Karpas-422 (cell line): ENCODE results near the gene GPR162. TPM values are rescaled to one million over a fixed set of nuclear protein-coding genes. Genes with fewer than 3 reads are reported as not detected.
"Not testable (repeated sequence)": the region's sequence is repeated elsewhere in the genome, so short reads cannot be mapped to it uniquely, and the experiment has no call there.

Experiments used
- DNase-seq: peaks from one replicate; pipeline ENCODE4 v3.0.0-alpha.2; 2015
- H2AFZ ChIP-seq: fragments of 200-600 bp; sonication (generic); 2 replicates; pipeline ENCODE4 v1.6.1; 2014; ENCODE audit warnings: antibody characterized with exemption, low read length, mixed read lengths
- H3K27ac ChIP-seq: fragments of 200-600 bp; sonication (generic); 2 replicates; pipeline ENCODE4 v1.5.1; 2014; ENCODE audit warnings: mild to moderate bottlenecking, low read length, moderate library complexity
- H3K27me3 ChIP-seq: fragments of 200-600 bp; sonication (generic); 2 replicates; pipeline ENCODE4 v1.6.1; 2014; ENCODE audit warnings: low read length, mixed read lengths
- H3K36me3 ChIP-seq: fragments of 200-600 bp; sonication (generic); 2 replicates; pipeline ENCODE4 v1.6.1; 2014; ENCODE audit warnings: low read length, mixed read lengths; ENCODE audit not compliant: insufficient read depth
- H3K4me1 ChIP-seq: fragments of 200-600 bp; sonication (generic); 2 replicates; pipeline ENCODE4 v1.6.1; 2014; ENCODE audit warnings: mild to moderate bottlenecking, low read length, mixed read lengths
- H3K4me2 ChIP-seq: fragments of 200-600 bp; sonication (generic); 2 replicates; pipeline ENCODE4 v1.6.1; 2014; ENCODE audit warnings: low read length, low read depth, mild to moderate bottlenecking; ENCODE audit not compliant: poor library complexity, severe bottlenecking
- H3K4me3 ChIP-seq: fragments of 200-600 bp; sonication (generic); 2 replicates; pipeline ENCODE4 v1.5.1; 2014; ENCODE audit warnings: mild to moderate bottlenecking, antibody characterized with exemption, low read length, mixed read lengths
- H3K79me2 ChIP-seq: fragments of 200-600 bp; sonication (generic); 2 replicates; pipeline ENCODE4 v1.6.1; 2014; ENCODE audit warnings: mild to moderate bottlenecking, low read length, mixed read lengths
- H3K9ac ChIP-seq: fragments of 200-600 bp; sonication (generic); 2 replicates; pipeline ENCODE4 v1.6.0; 2014; ENCODE audit warnings: low read length
- H3K9me2 ChIP-seq: fragments of 200-600 bp; sonication (generic), shearing (Covaris generic); replicated peaks from 2 replicates; pipeline ENCODE4 v1.6.0; 2014; ENCODE audit warnings: mild to moderate bottlenecking, low read length, moderate library complexity; ENCODE audit not compliant: insufficient read depth
- H3K9me3 ChIP-seq: fragments of 300-700, 200-600 bp; sonication (generic); 2 replicates; pipeline ENCODE4 v1.6.1; 2014; ENCODE audit warnings: low read length, mixed read lengths
- H4K20me1 ChIP-seq: fragments of 200-600 bp; sonication (generic); 2 replicates; pipeline ENCODE4 v1.6.1; 2014; ENCODE audit warnings: mild to moderate bottlenecking, antibody characterized with exemption, low read length, low read depth; ENCODE audit not compliant: insufficient read depth
- total RNA-seq: library from RNA; depleted of rRNA; stranded (reverse); fragments of >200 nt; shearing (Covaris generic); gene quantifications from 2 replicates; pipeline ENCODE4 v1.2.3, GENCODE V29; 2014; ENCODE audit warnings: low replicate concordance

GPR162 gene
- total RNA-seq, 1 experiment from 2014 or later, result not detected

DNA sequence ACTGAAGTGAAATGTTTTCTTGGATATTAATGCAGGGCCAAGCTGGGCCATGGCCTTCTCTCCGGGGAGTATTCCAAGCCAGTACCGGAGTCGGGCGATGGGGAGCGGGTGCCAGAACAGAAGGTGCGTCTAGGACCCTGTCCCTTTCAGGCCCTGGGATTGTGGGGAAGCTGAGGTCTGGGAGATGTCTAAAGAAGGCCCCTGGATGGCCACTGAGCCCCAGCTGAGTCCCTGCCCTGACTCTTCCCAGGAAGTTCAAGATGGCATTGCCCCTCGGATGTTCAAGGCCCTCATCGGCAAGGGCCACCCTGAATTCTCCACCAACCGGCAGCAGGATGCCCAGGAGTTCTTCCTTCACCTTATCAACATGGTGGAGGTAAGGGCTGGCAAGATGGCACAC lies 38.5 kb downstream of the GPR162 start:
- Histone ChIP-seq H3K36me3 (peaks cover 28% of the 10 kb centered on the region; the same call in 1 of the 2 replicates), H3K79me2 (peaks cover 2% of the 10 kb centered on the region; the same call in 1 of the 2 replicates), H3K27me3 (no peaks in the 10 kb centered on the region), H4K20me1 (no peaks in the 10 kb centered on the region), H3K9me2 (no peaks in the 10 kb centered on the region), H2AFZ (no peak overlapping the region), H3K9ac (no peak overlapping the region), H3K9me3 (no peaks in the 10 kb centered on the region), H3K4me3 (no peak overlapping the region), H3K27ac (no peak overlapping the region), H3K4me2 (no peak overlapping the region), H3K4me1 (no peaks in the 10 kb centered on the region)
- no peak for DNase-seq

- Histone ChIP-seq H3K4me1 (no peaks in the 10 kb centered on the region), H3K4me3 (no peak overlapping the region), H3K36me3 (peaks cover 26% of the 10 kb centered on the region; the same call in 1 of the 2 replicates), H2AFZ (no peak overlapping the region), H3K27ac (no peak overlapping the region), H3K9me3 (no peaks in the 10 kb centered on the region), H3K4me2 (no peak overlapping the region), H4K20me1 (no peaks in the 10 kb centered on the region), H3K9me2 (no peaks in the 10 kb centered on the region), H3K27me3 (no peaks in the 10 kb centered on the region), H3K79me2 (no peaks in the 10 kb centered on the region), H3K9ac (no peak overlapping the region)
- DNase-seq, result no peak
Observed at GRCh38 chr12:6860942-6861341, 39.3 kb downstream of the GPR162 start.

GRCh38 chr12:6861391-6861790 lies 39.8 kb downstream of the GPR162 start:
- no peaks in the 10 kb centered on the region for H3K27me3 ChIP-seq
- DNase-seq, result no peak
- H3K79me2 ChIP-seq, result no peaks in the 10 kb centered on the region
- no peaks in the 10 kb centered on the region for H3K9me2 ChIP-seq
- no peak overlapping the region for H3K9ac ChIP-seq
- no peak overlapping the region for H2AFZ ChIP-seq
- H3K4me3 ChIP-seq, result no peak overlapping the region
- H3K36me3 ChIP-seq, result peaks cover 26% of the 10 kb centered on the region; the same call in 1 of the 2 replicates
- H3K27ac ChIP-seq, result no peak overlapping the region
- no peak overlapping the region for H3K4me2 ChIP-seq
- H3K9me3 ChIP-seq, result no peaks in the 10 kb centered on the region
- H3K4me1 ChIP-seq, result peaks cover 2% of the 10 kb centered on the region
- no peaks in the 10 kb centered on the region for H4K20me1 ChIP-seq

DNA sequence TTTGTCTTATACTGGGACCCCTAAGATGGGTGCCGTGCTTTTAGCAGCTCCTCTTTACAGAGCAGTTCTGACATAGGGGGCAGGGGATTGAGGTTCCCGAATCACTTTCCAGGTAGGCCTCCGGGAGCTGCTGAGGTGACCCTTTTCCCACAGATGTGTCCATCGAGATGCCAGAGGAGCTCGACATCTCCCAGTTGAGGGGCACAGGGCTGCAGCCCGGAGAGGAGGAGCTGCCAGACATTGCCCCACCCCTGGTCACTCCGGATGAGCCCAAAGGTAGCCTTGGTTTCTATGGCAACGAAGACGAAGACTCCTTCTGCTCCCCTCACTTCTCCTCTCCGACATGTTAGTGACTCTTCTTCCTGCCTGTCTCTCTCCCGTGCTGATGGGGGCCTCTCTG lies 41.4 kb downstream of the GPR162 start:
- no peak for DNase-seq
- Histone ChIP-seq H2AFZ (no peak overlapping the region), H3K79me2 (peaks cover 7% of the 10 kb centered on the region), H3K36me3 (peaks cover 21% of the 10 kb centered on the region), H3K9ac (no peak overlapping the region), H3K27me3 (no peaks in the 10 kb centered on the region), H3K4me1 (peaks cover 10% of the 10 kb centered on the region), H3K4me2 (no peak overlapping the region), H3K4me3 (no peak overlapping the region), H4K20me1 (peaks cover 5% of the 10 kb centered on the region), H3K9me3 (no peaks in the 10 kb centered on the region), H3K9me2 (no peaks in the 10 kb centered on the region), H3K27ac (no peak overlapping the region)

- H4K20me1 ChIP-seq, result peaks cover 12% of the 10 kb centered on the region
- H3K36me3 ChIP-seq, result peaks cover 28% of the 10 kb centered on the region
- H3K9me3 ChIP-seq, result no peaks in the 10 kb centered on the region
- H3K27me3 ChIP-seq, result no peaks in the 10 kb centered on the region
- no peak for DNase-seq
- peaks cover 14% of the 10 kb centered on the region for H3K79me2 ChIP-seq
- no peak overlapping the region for H3K9ac ChIP-seq
- no peak overlapping the region for H3K4me2 ChIP-seq
- no peak overlapping the region for H3K27ac ChIP-seq
- peaks cover 15% of the 10 kb centered on the region for H3K4me1 ChIP-seq
- no peak overlapping the region for H3K4me3 ChIP-seq
- no peaks in the 10 kb centered on the region for H3K9me2 ChIP-seq
- H2AFZ ChIP-seq, result no peak overlapping the region
Observed at GRCh38 chr12:6863586-6864321, 42.1 kb downstream of the GPR162 start.

- not testable (repeated sequence) for DNase-seq, H2AFZ ChIP-seq, H3K9me3 ChIP-seq, H3K4me2 ChIP-seq, H3K27ac ChIP-seq, H3K4me3 ChIP-seq, H3K9ac ChIP-seq, H3K9me2 ChIP-seq, H3K27me3 ChIP-seq
- Histone ChIP-seq H3K79me2 (peaks cover 22% of the 10 kb centered on the region), H4K20me1 (peaks cover 27% of the 10 kb centered on the region), H3K4me1 (peaks cover 30% of the 10 kb centered on the region), H3K36me3 (peaks cover 44% of the 10 kb centered on the region)
Observed at GRCh38 chr12:6865307-6865706, 43.7 kb downstream of the GPR162 start.

DNA sequence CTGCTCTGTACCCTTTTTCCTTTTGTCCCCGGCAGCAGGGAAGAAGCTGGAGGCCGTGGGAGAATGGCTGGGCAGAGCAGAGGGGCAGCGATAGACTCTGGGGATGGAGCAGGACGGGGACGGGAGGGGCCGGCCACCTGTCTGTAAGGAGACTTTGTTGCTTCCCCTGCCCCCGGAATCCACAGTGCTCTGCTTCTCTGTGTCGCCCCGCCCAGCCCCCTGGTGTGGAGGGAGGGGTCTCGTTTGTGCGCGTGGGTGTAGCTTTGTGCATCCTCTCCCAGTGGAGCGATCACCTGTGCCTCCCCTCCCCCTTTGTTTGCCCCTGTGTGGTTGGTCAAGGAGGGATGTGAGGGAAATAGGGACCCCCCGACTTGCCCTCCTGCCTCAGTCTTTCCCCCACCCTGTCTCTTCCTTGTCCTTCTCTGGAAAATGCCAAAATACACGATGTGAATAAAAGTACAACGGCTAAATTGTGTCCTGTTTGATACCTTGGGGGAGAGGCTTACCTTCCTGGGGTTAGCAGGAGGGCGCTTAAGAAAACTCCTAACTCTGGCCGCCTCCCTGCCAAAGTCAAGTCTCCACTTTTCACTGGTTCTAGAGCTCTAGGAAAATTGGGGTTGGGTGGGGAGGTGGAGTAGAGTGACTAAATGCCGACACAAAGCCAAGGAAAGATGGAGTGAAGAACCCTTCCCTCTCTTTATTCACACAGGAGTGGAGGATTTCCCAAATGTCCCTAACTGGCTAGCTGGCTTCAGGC lies 44.7 kb downstream of the GPR162 start:
- Histone ChIP-seq H3K9me3 (no peaks in the 10 kb centered on the region), H3K27ac (peak overlapping the region; percentile 98), H3K79me2 (peaks cover 22% of the 10 kb centered on the region), H3K4me3 (peak overlapping the region; percentile 90; the same call in 1 of the 2 replicates), H2AFZ (no peak overlapping the region), H3K4me1 (peaks cover 40% of the 10 kb centered on the region), H4K20me1 (peaks cover 27% of the 10 kb centered on the region), H3K36me3 (peaks cover 50% of the 10 kb centered on the region), H3K27me3 (no peaks in the 10 kb centered on the region), H3K4me2 (peak overlapping the region; percentile 100), H3K9ac (peak overlapping the region; percentile 100), H3K9me2 (no peaks in the 10 kb centered on the region)
- DNase-seq, result no peak

DNA sequence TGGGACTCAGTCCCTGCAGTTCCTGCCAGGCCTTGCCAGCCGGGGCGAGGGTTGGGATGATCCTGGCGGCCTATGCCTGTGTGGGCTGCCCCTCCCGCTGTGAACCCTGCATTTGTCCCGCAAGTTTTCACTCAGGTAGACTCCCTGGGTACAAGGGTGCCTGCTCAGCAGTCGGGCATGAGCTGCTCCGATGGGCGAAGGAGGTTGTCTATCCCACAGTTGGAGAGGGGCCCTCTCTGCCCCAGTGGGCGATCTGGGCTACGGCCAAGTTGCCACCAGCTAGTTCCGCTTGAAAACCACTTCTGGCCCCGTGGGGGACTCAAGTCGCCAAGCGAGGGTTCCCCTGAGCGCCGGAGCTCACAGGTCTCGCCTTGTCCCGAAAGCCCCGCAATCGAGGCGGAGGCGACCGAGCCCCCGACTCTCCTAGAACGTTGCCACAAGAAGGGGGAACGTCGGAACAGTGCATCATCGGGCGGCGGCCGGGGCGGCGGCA lies 45.3 kb downstream of the GPR162 start:
- H3K27ac ChIP-seq, result peak overlapping the region; percentile 98
- H3K36me3 ChIP-seq, result peaks cover 44% of the 10 kb centered on the region
- H3K4me1 ChIP-seq, result peaks cover 47% of the 10 kb centered on the region
- H3K79me2 ChIP-seq, result peaks cover 22% of the 10 kb centered on the region
- H3K9ac ChIP-seq, result peak overlapping the region; percentile 100
- H3K9me3 ChIP-seq, result no peaks in the 10 kb centered on the region
- no peak overlapping the region for H2AFZ ChIP-seq
- peak overlapping the region; percentile 90 for H3K4me3 ChIP-seq
- peak overlapping the region; percentile 100 for H3K4me2 ChIP-seq
- peaks cover 30% of the 10 kb centered on the region for H4K20me1 ChIP-seq
- no peaks in the 10 kb centered on the region for H3K9me2 ChIP-seq
- DNase-seq, result no peak
- H3K27me3 ChIP-seq, result no peaks in the 10 kb centered on the region
